ENCODE data around the gene SH2D7.

SH2D7 gene

GRCh38 chr15:78055919-78056713 is 36.2 kb upstream of the SH2D7 start:
- H3K9me3 Mint-ChIP-seq (ENCODE audit: low read depth): no peaks in the 10 kb centered on the region
- H3K27ac Mint-ChIP-seq: peak overlapping the region; percentile 98
- H3K36me3 Mint-ChIP-seq: peaks cover 8% of the 10 kb centered on the region
- peak overlapping the region; percentile 73 for H3K4me3 Mint-ChIP-seq
- H3K27me3 Mint-ChIP-seq: no peaks in the 10 kb centered on the region
- H3K4me1 Mint-ChIP-seq (ENCODE audit: low read depth): peaks cover 94% of the 10 kb centered on the region

- H3K9me3 Mint-ChIP-seq (ENCODE audit: low read depth): no peaks in the 10 kb centered on the region
- H3K36me3 Mint-ChIP-seq: peaks cover 8% of the 10 kb centered on the region
- H3K4me1 Mint-ChIP-seq (ENCODE audit: low read depth): peaks cover 89% of the 10 kb centered on the region
- no peaks in the 10 kb centered on the region for H3K27me3 Mint-ChIP-seq
- peak overlapping the region; percentile 73 for H3K4me3 Mint-ChIP-seq
- peak overlapping the region; percentile 98 for H3K27ac Mint-ChIP-seq
Measured at GRCh38 chr15:78056714-78057269, 35.6 kb upstream of the SH2D7 start.

- Mint-ChIP-seq H3K36me3 (peaks cover 8% of the 10 kb centered on the region), H3K9me3 (ENCODE audit: low read depth) (no peaks in the 10 kb centered on the region), H3K4me1 (ENCODE audit: low read depth) (peaks cover 88% of the 10 kb centered on the region), H3K4me3 (no peak overlapping the region), H3K27ac (peak overlapping the region; percentile 77), H3K27me3 (no peaks in the 10 kb centered on the region)
Measured at GRCh38 chr15:78057803-78058202, 34.6 kb upstream of the SH2D7 start.

GRCh38 chr15:78058401-78058935 is 33.9 kb upstream of the SH2D7 start:
- Mint-ChIP-seq H3K4me1 (ENCODE audit: low read depth) (peaks cover 88% of the 10 kb centered on the region), H3K27ac (peak overlapping the region; percentile 77), H3K4me3 (no peak overlapping the region), H3K9me3 (ENCODE audit: low read depth) (no peaks in the 10 kb centered on the region), H3K27me3 (no peaks in the 10 kb centered on the region), H3K36me3 (peaks cover 5% of the 10 kb centered on the region)

GRCh38 chr15:78059110-78059839 is 33.1 kb upstream of the SH2D7 start:
- H3K36me3 Mint-ChIP-seq: no peaks in the 10 kb centered on the region
- no peaks in the 10 kb centered on the region for H3K9me3 Mint-ChIP-seq (ENCODE audit: low read depth)
- H3K27ac Mint-ChIP-seq: peak overlapping the region; percentile 77
- H3K4me3 Mint-ChIP-seq: peak overlapping the region; percentile 6
- H3K4me1 Mint-ChIP-seq (ENCODE audit: low read depth): peaks cover 81% of the 10 kb centered on the region
- no peaks in the 10 kb centered on the region for H3K27me3 Mint-ChIP-seq

GRCh38 chr15:78060232-78060631 is 32.1 kb upstream of the SH2D7 start:
- peak overlapping the region; percentile 18 for H3K4me3 Mint-ChIP-seq
- H3K9me3 Mint-ChIP-seq (ENCODE audit: low read depth): no peaks in the 10 kb centered on the region
- H3K36me3 Mint-ChIP-seq: no peaks in the 10 kb centered on the region
- H3K27me3 Mint-ChIP-seq: no peaks in the 10 kb centered on the region
- peaks cover 72% of the 10 kb centered on the region for H3K4me1 Mint-ChIP-seq (ENCODE audit: low read depth)
- peak overlapping the region; percentile 77 for H3K27ac Mint-ChIP-seq

- Mint-ChIP-seq H3K4me1 (ENCODE audit: low read depth) (peaks cover 55% of the 10 kb centered on the region), H3K9me3 (ENCODE audit: low read depth) (no peaks in the 10 kb centered on the region), H3K27ac (peak overlapping the region; percentile 85)
Measured at GRCh38 chr15:78061963-78062427, 30.4 kb upstream of the SH2D7 start.

GRCh38 chr15:78063217-78063616 is 29.1 kb upstream of the SH2D7 start:
- H3K27ac Mint-ChIP-seq: no peak overlapping the region
- H3K36me3 Mint-ChIP-seq: no peaks in the 10 kb centered on the region
- no peak overlapping the region for H3K4me3 Mint-ChIP-seq
- no peaks in the 10 kb centered on the region for H3K9me3 Mint-ChIP-seq (ENCODE audit: low read depth)
- peaks cover 44% of the 10 kb centered on the region for H3K4me1 Mint-ChIP-seq (ENCODE audit: low read depth)
- no peaks in the 10 kb centered on the region for H3K27me3 Mint-ChIP-seq

More at GRCh38 chr15:78061963-78062427, 30.4 kb upstream of the SH2D7 start:
- Mint-ChIP-seq H3K27me3 (no peaks in the 10 kb centered on the region), H3K4me3 (peak overlapping the region; percentile 69), H3K36me3 (no peaks in the 10 kb centered on the region)

- H3K36me3 Mint-ChIP-seq: no peaks in the 10 kb centered on the region
- no peak overlapping the region for H3K27ac Mint-ChIP-seq
- H3K27me3 Mint-ChIP-seq: no peaks in the 10 kb centered on the region
- H3K4me1 Mint-ChIP-seq (ENCODE audit: low read depth): peaks cover 36% of the 10 kb centered on the region
- no peaks in the 10 kb centered on the region for H3K9me3 Mint-ChIP-seq (ENCODE audit: low read depth)
- H3K4me3 Mint-ChIP-seq: no peak overlapping the region
Measured at GRCh38 chr15:78063970-78064385, 28.4 kb upstream of the SH2D7 start.

GRCh38 chr15:78064544-78064943 is 27.8 kb upstream of the SH2D7 start:
- no peaks in the 10 kb centered on the region for H3K36me3 Mint-ChIP-seq
- no peak overlapping the region for H3K27ac Mint-ChIP-seq
- H3K27me3 Mint-ChIP-seq: no peaks in the 10 kb centered on the region
- H3K9me3 Mint-ChIP-seq (ENCODE audit: low read depth): no peaks in the 10 kb centered on the region
- peaks cover 30% of the 10 kb centered on the region for H3K4me1 Mint-ChIP-seq (ENCODE audit: low read depth)
- no peak overlapping the region for H3K4me3 Mint-ChIP-seq

GRCh38 chr15:78065284-78065872 is 27.0 kb upstream of the SH2D7 start:
- Mint-ChIP-seq H3K4me1 (ENCODE audit: low read depth) (peaks cover 22% of the 10 kb centered on the region), H3K27ac (no peak overlapping the region), H3K9me3 (ENCODE audit: low read depth) (no peaks in the 10 kb centered on the region), H3K36me3 (no peaks in the 10 kb centered on the region), H3K4me3 (no peak overlapping the region), H3K27me3 (no peaks in the 10 kb centered on the region)

- Mint-ChIP-seq H3K36me3 (no peaks in the 10 kb centered on the region), H3K27me3 (no peaks in the 10 kb centered on the region), H3K9me3 (ENCODE audit: low read depth) (no peaks in the 10 kb centered on the region), H3K4me3 (peak overlapping the region; percentile 14), H3K4me1 (ENCODE audit: low read depth) (peaks cover 21% of the 10 kb centered on the region), H3K27ac (no peak overlapping the region)
Measured at GRCh38 chr15:78065973-78066946, 26.1 kb upstream of the SH2D7 start.

GRCh38 chr15:78067328-78068228 is 24.8 kb upstream of the SH2D7 start:
- peak overlapping the region; percentile 77 for H3K4me3 Mint-ChIP-seq
- no peaks in the 10 kb centered on the region for H3K27me3 Mint-ChIP-seq
- H3K4me1 Mint-ChIP-seq (ENCODE audit: low read depth): peaks cover 26% of the 10 kb centered on the region
- H3K9me3 Mint-ChIP-seq (ENCODE audit: low read depth): no peaks in the 10 kb centered on the region
- peaks cover 3% of the 10 kb centered on the region for H3K36me3 Mint-ChIP-seq
- no peak overlapping the region for H3K27ac Mint-ChIP-seq
